ENCODE results near the gene KLHL36.

The KLHL36 gene

GRCh38 chr16:84647828-84648594 lies at the start of gene KLHL36:
TSS of gene KLHL36 (plus strand) at chr16:84648511. CDS start at chr16:84650868, 2,357 bp downstream.
- peak; percentile 95 for DNase-seq (ENCODE audit: extremely low spot score)
- POLR2A ChIA-PET: interaction anchor here (0.7 to 1.1 kb wide), 2 partner anchors 15 to 196 kb away, joined by 3 to 4 read pairs; no protein-coding TSS in a partner anchor
- TF ChIP-seq CTCF (IDR thresholded peaks at IDR 0.05; ENCODE audit: control extremely low read depth, extremely low read depth, low read depth, missing control alignments): no peak
- CTCF ChIA-PET: interaction anchor here (0.7 to 3.8 kb wide), 9 partner anchors 21 to 137 kb away, joined by 3 to 23 read pairs (median 4); no protein-coding TSS in a partner anchor

GRCh38 chr16:84599521-84600202 lies 48.6 kb upstream of the KLHL36 start:
- no peak for TF ChIP-seq CTCF (IDR thresholded peaks at IDR 0.05; ENCODE audit: control extremely low read depth, extremely low read depth, low read depth, missing control alignments)
- ChIA-PET POLR2A (interaction anchor here (1.2 to 1.8 kb wide), 3 partner anchors 14 to 85 kb away, joined by 4 to 6 read pairs (median 5); no protein-coding TSS in a partner anchor), CTCF (interaction anchor here (1.1 to 8.5 kb wide), 10 partner anchors 9 to 139 kb away, joined by 3 to 43 read pairs (median 6); no protein-coding TSS in a partner anchor)
- peak; percentile 71 for DNase-seq (ENCODE audit: extremely low spot score)

GRCh38 chr16:84600343-84601229 lies 47.7 kb upstream of the KLHL36 start:
- ChIA-PET POLR2A (interaction anchor here (1.2 to 1.8 kb wide), 3 partner anchors 15 to 86 kb away, joined by 4 to 6 read pairs (median 5); no protein-coding TSS in a partner anchor), CTCF (interaction anchor here (0.6 to 8.5 kb wide), 12 partner anchors 8 to 138 kb away, joined by 3 to 43 read pairs (median 6); no protein-coding TSS in a partner anchor)
- peak; percentile 79 for DNase-seq (ENCODE audit: extremely low spot score)
- no peak for TF ChIP-seq CTCF (IDR thresholded peaks at IDR 0.05; ENCODE audit: control extremely low read depth, extremely low read depth, low read depth, missing control alignments)

GRCh38 chr16:84603140-84603816 lies 45.0 kb upstream of the KLHL36 start:
- no peak for DNase-seq (ENCODE audit: extremely low spot score)
- POLR2A ChIA-PET: interaction anchor here (0.6 kb wide), 1 partner anchor 120 kb away, joined by 4 read pairs; no protein-coding TSS in a partner anchor
- TF ChIP-seq CTCF (IDR thresholded peaks at IDR 0.05; ENCODE audit: control extremely low read depth, extremely low read depth, low read depth, missing control alignments): no peak
- CTCF ChIA-PET: interaction anchor here (0.8 to 8.5 kb wide), 3 partner anchors 13 to 92 kb away, joined by 3 to 43 read pairs (median 3); no protein-coding TSS in a partner anchor

GRCh38 chr16:84603940-84604339 lies 44.4 kb upstream of the KLHL36 start:
- CTCF ChIA-PET: interaction anchor here (1.1 to 2.2 kb wide), 2 partner anchors 18 to 122 kb away, joined by 3 to 6 read pairs; no protein-coding TSS in a partner anchor

More at GRCh38 chr16:84603940-84604339, 44.4 kb upstream of the KLHL36 start:
- no peak for TF ChIP-seq CTCF (IDR thresholded peaks at IDR 0.05; ENCODE audit: control extremely low read depth, extremely low read depth, low read depth, missing control alignments)
- POLR2A ChIA-PET: interaction anchor here (0.6 kb wide), 1 partner anchor 119 kb away, joined by 4 read pairs; no protein-coding TSS in a partner anchor
- DNase-seq (ENCODE audit: extremely low spot score): no peak
